GM13976 (cell line): ENCODE data around the gene MPZL3.

Experiments
- DNase-seq: peaks from one replicate; pipeline ENCODE4 v3.0.0; 2012; ENCODE audit warnings: low spot score
- CTCF ChIP-seq: IDR thresholded peaks from 2 replicates; pipeline ENCODE4 v1.5.1; 2012; ENCODE audit warnings: borderline replicate concordance, mild to moderate bottlenecking; ENCODE audit not compliant: insufficient read depth; ENCODE audit errors: extremely low read depth, missing control alignments, control extremely low read depth
- in situ Hi-C: fragments of 300-500 bp; cut with MboI; formaldehyde crosslinking; loops from one replicate; pipeline ENCODE4 v1.12.0; 2022; ENCODE audit warnings: low sequenced_read_pairs, mixed read lengths, inconsistent platforms; ENCODE audit not compliant: unreplicated experiment

The MPZL3 gene

GRCh38 chr11:118251858-118252652 is at the start of gene MPZL3:
Gene MPZL3 (minus strand): TSS chr11:118252365. CDS start chr11:118252294, 71 bp downstream.
- in situ Hi-C loops, result no loop called here
- DNase-seq, result peak; percentile 81
- TF ChIP-seq CTCF, result no peak

- TF ChIP-seq CTCF, result no peak
- in situ Hi-C loops, result no loop called here
These were observed 49.5 kb upstream of the MPZL3 start for GRCh38 chr11:118301600-118302195.

GRCh38 chr11:118295815-118296454 is 43.8 kb upstream of the MPZL3 start:
- peak; percentile 41 for DNase-seq
- peak; percentile 59 for TF ChIP-seq CTCF
- in situ Hi-C loops, result loop anchor here (10.0 kb wide), 1 partner anchor 101 kb away; no protein-coding TSS in a partner anchor

More at GRCh38 chr11:118301600-118302195, 49.5 kb upstream of the MPZL3 start:
- no peak for DNase-seq

- no peak for DNase-seq
- in situ Hi-C loops, result loop anchor here (10.0 kb wide), 1 partner anchor 100 kb away; no protein-coding TSS in a partner anchor
- TF ChIP-seq CTCF, result no peak
These were observed 43.0 kb upstream of the MPZL3 start for GRCh38 chr11:118295199-118295598.

- no peak for TF ChIP-seq CTCF
- DNase-seq, result no peak
- in situ Hi-C loops, result loop anchor here (10.0 kb wide), 1 partner anchor 99 kb away; no protein-coding TSS in a partner anchor
These were observed 41.9 kb upstream of the MPZL3 start for GRCh38 chr11:118294053-118294452.

GRCh38 chr11:118291477-118292135 is 39.4 kb upstream of the MPZL3 start:
- no peak for DNase-seq
- in situ Hi-C loops, result loop anchor here (10.0 kb wide), 1 partner anchor 97 kb away; no protein-coding TSS in a partner anchor

More at GRCh38 chr11:118291477-118292135, 39.4 kb upstream of the MPZL3 start:
- no peak for TF ChIP-seq CTCF
